GM19238 (cell line): ENCODE results near the gene FAIM2.
"Not testable (repeated sequence)": the region's sequence is repeated elsewhere in the genome, so short reads cannot be mapped to it uniquely, and the experiment has no call there.

Source experiments
- DNase-seq: peaks from one replicate; pipeline ENCODE4 v3.0.0; 2011; ENCODE audit warnings: low spot score; ENCODE audit not compliant: insufficient read length

FAIM2 gene

GRCh38 chr12:49881415-49882247 is 22.1 kb downstream of the FAIM2 start:
- no peak for DNase-seq

GRCh38 chr12:49880756-49881414 is 22.8 kb downstream of the FAIM2 start:
- DNase-seq, result no peak

DNA sequence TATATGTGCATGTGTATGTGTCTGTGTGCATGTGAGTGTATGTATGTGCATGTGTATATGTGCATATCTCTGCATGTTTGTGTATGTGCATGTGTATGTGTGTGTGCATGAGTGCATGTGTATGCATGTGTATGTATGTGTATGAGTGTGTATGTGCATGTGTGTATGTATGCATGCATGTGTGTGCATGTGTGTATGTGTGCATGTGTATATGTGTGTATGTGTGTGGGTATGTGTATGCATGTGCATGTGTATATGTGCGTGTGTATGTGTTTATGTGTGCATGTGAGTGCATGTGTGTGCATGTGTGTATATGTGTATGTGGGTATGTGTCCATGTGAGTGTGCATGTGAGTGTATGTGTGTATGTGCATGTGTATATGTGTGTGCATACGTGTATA is 24.6 kb downstream of the FAIM2 start:
- DNase-seq, result not testable (repeated sequence)

DNA sequence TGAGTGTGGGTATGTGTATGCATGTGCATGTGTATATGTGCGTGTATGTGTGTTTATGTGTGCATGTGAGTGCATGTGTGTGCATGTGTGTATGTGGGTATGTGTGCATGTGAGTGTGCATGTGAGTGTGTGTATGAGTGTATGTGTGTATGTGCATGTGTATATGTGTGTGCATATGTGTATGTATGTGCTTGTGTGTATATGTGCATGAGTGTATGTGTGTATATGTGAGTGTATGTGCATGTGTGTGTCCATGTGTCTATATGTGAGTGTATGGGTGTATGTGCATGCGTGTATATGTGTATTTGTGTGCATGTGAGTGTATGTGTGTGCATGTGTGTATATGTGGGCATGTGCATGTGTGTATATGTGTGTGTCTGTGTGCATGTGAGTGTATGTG is 25.7 kb downstream of the FAIM2 start:
- DNase-seq, result no peak

- DNase-seq, result no peak
These were observed 26.6 kb downstream of the FAIM2 start for GRCh38 chr12:49877066-49877465.

- no peak for DNase-seq
These were observed 27.6 kb downstream of the FAIM2 start for GRCh38 chr12:49876070-49876469.

- DNase-seq, result no peak
These were observed 28.5 kb downstream of the FAIM2 start for GRCh38 chr12:49875115-49875720.

DNA sequence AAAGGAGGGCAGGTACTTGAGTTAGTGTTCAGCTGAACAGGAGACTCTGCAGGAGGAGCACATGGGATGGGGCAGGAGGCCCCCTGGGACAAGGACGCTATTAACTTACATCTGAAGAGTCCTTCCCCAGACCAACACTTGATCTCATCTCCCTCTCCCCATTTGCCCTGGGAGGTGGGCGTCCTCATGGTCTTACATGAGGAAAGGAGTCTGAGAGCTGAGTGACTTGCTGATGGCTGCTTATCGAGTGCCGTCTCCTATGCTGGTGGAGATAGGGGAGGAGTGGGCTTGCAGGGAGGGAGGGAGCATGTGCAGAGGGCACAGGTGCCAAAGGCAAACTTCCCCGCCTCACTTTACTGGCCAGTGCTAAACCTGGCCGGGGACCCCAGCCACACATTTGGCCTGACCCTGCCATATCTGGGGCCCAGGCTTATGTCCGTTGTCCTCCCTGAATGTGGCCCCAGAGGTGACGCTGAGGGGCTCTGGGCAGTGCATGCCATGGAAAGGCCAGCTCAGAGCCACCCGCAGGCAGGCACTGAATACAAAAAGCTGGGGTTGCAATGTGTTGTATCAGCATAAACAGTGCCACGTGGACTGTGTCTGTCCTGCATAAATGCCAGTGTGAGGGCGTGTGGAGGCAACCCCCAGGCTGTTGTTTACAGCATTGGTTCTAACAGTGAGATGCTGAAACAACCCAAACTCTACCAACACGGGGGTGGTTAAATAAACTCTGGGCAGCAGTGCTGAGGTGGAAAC is 29.4 kb downstream of the FAIM2 start:
- no peak for DNase-seq

- DNase-seq, result no peak
These were observed 30.3 kb downstream of the FAIM2 start for GRCh38 chr12:49873361-49873934.

GRCh38 chr12:49872781-49873181 is 30.9 kb downstream of the FAIM2 start:
- DNase-seq, result no peak

- DNase-seq, result no peak
These were observed 31.3 kb downstream of the FAIM2 start for GRCh38 chr12:49872381-49872780.

DNA sequence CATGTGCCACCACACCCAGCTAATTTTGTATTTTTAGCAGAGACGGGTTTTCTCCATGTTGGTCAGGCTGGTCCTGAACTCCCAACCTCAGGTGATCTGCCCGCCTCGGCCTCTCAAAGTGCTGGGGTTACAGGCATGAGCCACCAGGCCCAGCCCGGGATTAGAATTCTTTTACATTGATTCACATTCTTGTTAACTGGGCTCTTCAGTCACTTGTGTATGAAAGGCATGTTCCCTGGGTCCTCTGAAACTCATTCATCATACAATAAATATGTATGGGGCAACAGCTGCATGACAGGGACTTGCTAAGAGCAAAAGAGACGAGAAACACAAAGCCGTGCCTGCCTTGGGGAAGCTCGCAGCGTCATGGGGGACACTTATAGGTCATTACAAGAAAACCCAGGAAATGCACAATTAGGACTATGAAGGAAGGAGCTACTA is 31.9 kb downstream of the FAIM2 start:
- DNase-seq, result not testable (repeated sequence)

- DNase-seq, result no peak
These were observed 32.5 kb downstream of the FAIM2 start for GRCh38 chr12:49871263-49871561.

DNA sequence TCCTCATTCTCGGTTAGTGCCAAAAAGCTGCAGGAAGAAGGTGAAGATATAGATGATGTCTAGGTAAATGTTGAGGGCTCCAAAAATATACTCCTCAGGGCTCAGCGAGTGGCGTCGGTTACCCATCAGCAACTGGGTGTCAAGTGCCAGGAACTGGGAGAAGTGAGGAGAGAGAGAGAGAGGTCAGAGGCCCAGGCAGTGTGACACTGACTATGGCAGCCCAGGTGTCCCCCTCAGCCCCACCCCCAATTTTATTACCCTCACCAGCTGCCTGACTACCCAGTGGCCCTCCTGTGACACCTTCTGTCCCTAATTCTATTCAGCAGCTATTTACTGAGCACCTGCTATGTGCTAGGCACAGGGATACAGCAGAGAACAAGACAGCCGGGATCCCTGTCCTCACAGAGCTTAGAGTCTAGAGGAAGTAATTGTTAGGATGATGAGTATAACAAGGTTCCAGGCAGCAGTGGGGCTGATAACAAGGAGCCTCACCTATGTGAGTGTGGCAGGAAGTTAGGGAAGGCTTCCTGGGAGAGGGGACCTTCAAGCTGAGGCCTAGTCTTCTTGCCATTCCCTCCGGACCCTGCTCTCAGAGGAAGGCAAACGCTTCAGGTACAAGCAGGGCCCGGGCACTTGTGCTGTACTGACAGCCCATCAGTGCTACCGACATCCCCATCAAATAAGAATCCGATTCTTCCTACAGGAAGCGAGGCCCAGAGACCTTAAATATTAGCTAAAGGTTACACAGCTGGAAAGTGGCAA is 33.0 kb downstream of the FAIM2 start:
- no peak for DNase-seq

DNA sequence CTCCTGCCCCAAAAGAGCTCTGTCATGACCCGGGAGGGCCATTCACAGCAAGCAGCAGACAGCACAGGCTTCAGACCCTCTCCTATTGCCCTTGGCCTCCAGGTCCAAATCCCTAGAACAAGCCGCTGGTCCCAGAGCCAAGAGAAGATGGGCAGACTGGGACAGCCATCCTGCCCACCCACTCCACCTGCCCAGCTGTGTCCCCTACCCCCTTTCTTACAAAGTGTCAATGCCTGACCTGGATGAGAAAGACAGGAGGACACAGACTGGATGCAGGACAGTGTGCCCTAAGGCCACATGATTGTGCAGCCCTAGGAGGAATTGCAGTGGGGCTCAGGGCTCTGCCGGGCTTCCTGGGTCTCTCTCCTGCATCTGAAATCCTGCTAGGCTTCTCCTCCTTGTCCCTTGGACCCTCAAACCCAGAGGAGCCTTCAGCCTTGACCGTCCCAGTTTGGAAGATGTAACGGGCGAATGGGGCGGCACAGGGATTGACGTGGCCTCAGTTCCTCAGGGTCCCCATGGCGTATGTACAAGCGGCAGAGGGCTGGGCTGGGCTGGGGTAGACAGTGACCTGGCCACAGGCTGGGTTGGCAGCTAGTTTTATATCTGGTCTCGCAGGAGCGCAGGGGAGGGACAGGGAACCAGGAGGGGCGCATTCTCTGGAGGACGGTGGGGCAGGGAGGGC is 33.7 kb downstream of the FAIM2 start:
- DNase-seq, result no peak

DNA sequence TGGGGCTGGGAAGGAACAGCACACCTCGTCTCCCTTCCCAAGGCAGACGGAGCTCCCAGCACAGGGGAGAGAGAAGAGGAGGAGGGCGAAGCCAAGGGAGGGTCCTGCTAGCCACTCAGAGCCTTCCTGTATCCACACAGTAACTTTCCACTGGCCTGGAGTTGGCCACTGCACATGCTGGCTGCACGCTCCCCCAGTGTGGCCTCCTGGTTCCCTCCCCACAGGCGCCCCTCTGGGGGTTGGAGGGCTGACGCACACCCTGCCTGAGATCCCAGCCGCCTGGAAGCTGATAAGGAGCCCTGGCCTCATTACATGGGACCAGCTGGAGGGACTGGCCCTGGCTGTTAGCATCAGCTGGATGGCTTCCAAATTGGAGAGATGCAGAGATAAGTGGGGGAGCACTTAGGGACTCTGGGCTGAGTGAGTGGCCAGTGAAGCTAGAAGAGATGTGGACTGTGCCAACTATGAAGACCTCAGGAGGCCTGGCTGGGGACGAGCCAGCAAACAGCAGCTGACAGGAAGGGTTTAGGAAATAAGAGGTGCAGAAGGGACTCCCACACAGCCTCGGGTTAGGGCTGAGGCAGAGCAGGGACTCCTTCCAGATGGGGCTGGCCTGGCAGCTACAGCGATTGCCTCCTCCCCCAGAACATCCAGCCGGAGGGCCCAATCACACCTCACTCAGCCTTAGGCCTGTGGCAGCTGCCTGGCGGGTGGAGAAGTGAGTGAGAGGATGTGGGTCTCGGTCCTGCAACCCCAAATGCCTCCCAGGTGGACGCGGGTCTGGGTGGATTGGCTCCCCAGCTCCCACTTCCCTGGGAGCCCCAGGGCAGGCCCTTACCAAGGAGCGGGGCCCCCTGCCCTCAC is 34.5 kb downstream of the FAIM2 start:
- DNase-seq, result no peak

DNA sequence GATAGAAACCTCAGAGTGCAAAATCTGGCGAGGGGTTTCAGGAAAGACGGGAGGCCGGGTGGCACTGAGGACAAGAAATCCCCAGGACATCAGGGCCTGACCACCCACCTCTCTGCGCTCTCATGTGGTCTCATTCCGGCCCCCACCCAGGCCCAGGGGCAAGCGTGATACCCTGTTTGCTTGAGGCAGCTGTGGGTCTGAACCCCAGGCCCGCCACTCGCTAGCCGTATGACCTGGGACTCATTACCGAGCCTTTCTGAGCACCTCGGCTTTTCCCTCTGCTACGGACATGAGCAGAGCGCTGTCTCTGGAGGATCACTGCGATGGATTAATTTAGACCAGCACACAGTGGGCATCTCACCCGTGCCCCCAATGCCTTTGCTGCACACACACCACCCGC is 35.3 kb downstream of the FAIM2 start:
- DNase-seq, result no peak

DNA sequence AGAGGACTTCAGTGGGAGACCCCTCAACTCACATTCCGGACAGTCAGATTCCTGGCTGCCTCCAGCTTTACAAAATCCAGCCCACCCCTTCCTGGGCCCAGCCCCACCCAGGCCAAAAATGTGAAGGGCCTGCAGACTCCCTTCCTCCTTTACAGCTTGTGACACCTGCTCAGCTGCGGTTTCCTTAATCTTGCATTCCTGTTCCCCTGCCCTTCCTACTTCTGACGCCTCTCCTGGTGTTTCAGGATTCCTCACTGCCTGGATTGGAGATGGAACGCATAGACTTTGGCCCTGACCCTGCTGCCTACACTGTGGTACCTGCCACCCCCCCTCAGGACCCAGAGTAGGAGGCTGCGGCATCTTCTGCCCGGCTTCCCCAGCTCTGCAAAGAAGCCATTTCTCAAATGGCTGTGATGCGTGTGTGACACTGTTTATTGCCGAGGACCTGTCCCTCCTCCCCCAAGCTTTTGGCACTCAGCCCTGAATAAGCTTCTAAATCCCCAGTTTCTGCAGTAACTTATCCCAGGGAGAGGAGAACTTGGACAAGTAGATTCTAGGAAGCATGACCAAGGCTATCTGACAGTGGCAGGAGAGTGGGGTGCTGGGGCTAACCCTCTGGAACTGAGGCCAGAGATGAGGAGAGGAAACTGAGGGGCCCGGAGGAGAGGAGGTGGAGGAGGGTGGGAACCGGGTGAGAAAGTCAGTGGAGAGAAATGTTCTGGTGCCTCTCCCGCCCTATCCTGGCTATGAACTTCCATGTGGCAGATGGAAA is 35.9 kb downstream of the FAIM2 start:
- no peak for DNase-seq
